Activated T-cell treated with anti-CD3 and anti-CD28 coated beads, Interleukin-2, amount 50 U/mL, for 4 hours (primary cell): ENCODE measurements around the gene DNAH3. TPM values are rescaled to one million over a fixed set of nuclear protein-coding genes. Genes with fewer than 3 reads are reported as not detected.
A peak's percentile ranks its signal among the peaks of the same experiment; 100 is the strongest.
"Not testable (repeated sequence)": the region's sequence is repeated elsewhere in the genome, so short reads cannot be mapped to it uniquely, and the experiment has no call there.

Experiments used
- ATAC-seq, 2 donors: fragments of 200-7000 bp; cut with Tn5 transposase; one replicate each; pipeline ENCODE4 v1.10.0; 2021
- DNase-seq: peaks from one replicate; pipeline ENCODE4 v3.0.0-alpha.2; 2020
- H3K27me3 Mint-ChIP-seq: one replicate; pipeline ENCODE4 v1.8.0; 2021; ENCODE audit warnings: low read depth, mixed read lengths
- H3K36me3 Mint-ChIP-seq: one replicate; pipeline ENCODE4 v1.8.0; 2022; ENCODE audit warnings: mixed read lengths; ENCODE audit not compliant: insufficient read depth
- H3K4me1 Mint-ChIP-seq: one replicate; pipeline ENCODE4 v1.8.0; 2021; ENCODE audit warnings: low read depth, mixed read lengths
- H3K4me3 Mint-ChIP-seq: one replicate; pipeline ENCODE4 v1.8.0; 2021; ENCODE audit warnings: mild to moderate bottlenecking, moderate library complexity, mixed read lengths
- H3K9me3 Mint-ChIP-seq: one replicate; pipeline ENCODE4 v1.8.0; 2021; ENCODE audit warnings: mixed read lengths
- total RNA-seq, 3 donors: library from RNA; stranded (reverse); gene quantifications; one replicate each; pipeline ENCODE4 v1.2.1, GENCODE V29; 2021

Gene DNAH3
- total RNA-seq, 3 donors from 2014 or later, result not detected

GRCh38 chr16:20931066-20931600 lies 219.5 kb downstream of the DNAH3 start:
- no peaks in the 10 kb centered on the region for H3K9me3 Mint-ChIP-seq
- no peak for ATAC-seq
- H3K4me1 Mint-ChIP-seq, result no peaks in the 10 kb centered on the region
- no peak for DNase-seq
- H3K27me3 Mint-ChIP-seq, result no peaks in the 10 kb centered on the region
- no peaks in the 10 kb centered on the region for H3K36me3 Mint-ChIP-seq
- no peak overlapping the region for H3K4me3 Mint-ChIP-seq

- ATAC-seq (no peak), DNase-seq (no peak)
- Mint-ChIP-seq H3K4me3 (no peak overlapping the region), H3K27me3 (no peaks in the 10 kb centered on the region), H3K4me1 (no peaks in the 10 kb centered on the region), H3K9me3 (no peaks in the 10 kb centered on the region), H3K36me3 (peaks cover 6% of the 10 kb centered on the region)
These were observed 220.3 kb downstream of the DNAH3 start for GRCh38 chr16:20930365-20930690.

GRCh38 chr16:20929676-20930364 lies 220.8 kb downstream of the DNAH3 start:
- ATAC-seq, H3K4me1 Mint-ChIP-seq, H3K9me3 Mint-ChIP-seq, H3K4me3 Mint-ChIP-seq, DNase-seq, H3K27me3 Mint-ChIP-seq, H3K36me3 Mint-ChIP-seq: not testable (repeated sequence)

GRCh38 chr16:20928774-20929411 lies 221.8 kb downstream of the DNAH3 start:
- H3K36me3 Mint-ChIP-seq, result peaks cover 10% of the 10 kb centered on the region
- ATAC-seq, result no peak
- no peaks in the 10 kb centered on the region for H3K9me3 Mint-ChIP-seq

GRCh38 chr16:20925751-20926150 lies 224.9 kb downstream of the DNAH3 start:
- H3K36me3 Mint-ChIP-seq, result peaks cover 13% of the 10 kb centered on the region
- ATAC-seq, result no peak
- H3K27me3 Mint-ChIP-seq, result no peaks in the 10 kb centered on the region
- H3K4me3 Mint-ChIP-seq, result no peak overlapping the region
- H3K4me1 Mint-ChIP-seq, result no peaks in the 10 kb centered on the region
- H3K9me3 Mint-ChIP-seq, result no peaks in the 10 kb centered on the region
- DNase-seq, result no peak

More at GRCh38 chr16:20928774-20929411, 221.8 kb downstream of the DNAH3 start:
- Mint-ChIP-seq H3K27me3 (no peaks in the 10 kb centered on the region), H3K4me1 (no peaks in the 10 kb centered on the region), H3K4me3 (no peak overlapping the region)
- no peak for DNase-seq

GRCh38 chr16:20923876-20924275 lies 226.8 kb downstream of the DNAH3 start:
- H3K36me3 Mint-ChIP-seq, result peaks cover 13% of the 10 kb centered on the region
- H3K4me1 Mint-ChIP-seq, result peaks cover 1% of the 10 kb centered on the region
- no peak overlapping the region for H3K4me3 Mint-ChIP-seq
- H3K9me3 Mint-ChIP-seq, result no peaks in the 10 kb centered on the region
- no peak for DNase-seq
- H3K27me3 Mint-ChIP-seq, result no peaks in the 10 kb centered on the region
- ATAC-seq, result no peak

GRCh38 chr16:20920799-20921198 lies 229.8 kb downstream of the DNAH3 start:
- H3K36me3 Mint-ChIP-seq, result peaks cover 23% of the 10 kb centered on the region

GRCh38 chr16:20920091-20920490 lies 230.6 kb downstream of the DNAH3 start:
- DNase-seq, result no peak
- ATAC-seq, result no peak
- no peaks in the 10 kb centered on the region for H3K27me3 Mint-ChIP-seq
- H3K36me3 Mint-ChIP-seq, result peaks cover 24% of the 10 kb centered on the region
- H3K4me3 Mint-ChIP-seq, result no peak overlapping the region
- H3K4me1 Mint-ChIP-seq, result peaks cover 1% of the 10 kb centered on the region
- no peaks in the 10 kb centered on the region for H3K9me3 Mint-ChIP-seq

More at GRCh38 chr16:20920799-20921198, 229.8 kb downstream of the DNAH3 start:
- DNase-seq (no peak), ATAC-seq (no peak)
- Mint-ChIP-seq H3K4me3 (no peak overlapping the region), H3K27me3 (no peaks in the 10 kb centered on the region), H3K9me3 (no peaks in the 10 kb centered on the region), H3K4me1 (peaks cover 1% of the 10 kb centered on the region)

- Mint-ChIP-seq H3K36me3 (peaks cover 20% of the 10 kb centered on the region), H3K9me3 (no peaks in the 10 kb centered on the region)
These were observed 232.0 kb downstream of the DNAH3 start for GRCh38 chr16:20918486-20919239.

GRCh38 chr16:20916942-20917341 lies 233.7 kb downstream of the DNAH3 start:
- peaks cover 17% of the 10 kb centered on the region for H3K36me3 Mint-ChIP-seq

More at GRCh38 chr16:20918486-20919239, 232.0 kb downstream of the DNAH3 start:
- Mint-ChIP-seq H3K27me3 (no peaks in the 10 kb centered on the region), H3K4me3 (no peak overlapping the region), H3K4me1 (peaks cover 1% of the 10 kb centered on the region)
- ATAC-seq (no peak), DNase-seq (no peak)

GRCh38 chr16:20916289-20916688 lies 234.4 kb downstream of the DNAH3 start:
- ATAC-seq (no peak), DNase-seq (no peak)
- Mint-ChIP-seq H3K9me3 (no peaks in the 10 kb centered on the region), H3K36me3 (peaks cover 17% of the 10 kb centered on the region), H3K4me3 (no peak overlapping the region), H3K4me1 (peaks cover 3% of the 10 kb centered on the region), H3K27me3 (no peaks in the 10 kb centered on the region)

More at GRCh38 chr16:20916942-20917341, 233.7 kb downstream of the DNAH3 start:
- DNase-seq (no peak), ATAC-seq (no peak)
- Mint-ChIP-seq H3K4me3 (no peak overlapping the region), H3K4me1 (peaks cover 1% of the 10 kb centered on the region), H3K27me3 (no peaks in the 10 kb centered on the region), H3K9me3 (no peaks in the 10 kb centered on the region)

- Mint-ChIP-seq H3K27me3 (no peaks in the 10 kb centered on the region), H3K4me1 (peaks cover 13% of the 10 kb centered on the region), H3K4me3 (peak overlapping the region; percentile 24), H3K9me3 (no peaks in the 10 kb centered on the region), H3K36me3 (peaks cover 7% of the 10 kb centered on the region)
- ATAC-seq (peak; percentile 14 to 39), DNase-seq (no peak)
These were observed 239.3 kb downstream of the DNAH3 start for GRCh38 chr16:20911361-20911760.

- H3K36me3 Mint-ChIP-seq, result peaks cover 5% of the 10 kb centered on the region
- ATAC-seq, result peak; percentile 76 to 79
- peaks cover 15% of the 10 kb centered on the region for H3K4me1 Mint-ChIP-seq
- H3K9me3 Mint-ChIP-seq, result no peaks in the 10 kb centered on the region
- DNase-seq, result no peak
- no peaks in the 10 kb centered on the region for H3K27me3 Mint-ChIP-seq
- no peak overlapping the region for H3K4me3 Mint-ChIP-seq
These were observed 239.8 kb downstream of the DNAH3 start for GRCh38 chr16:20910781-20911321.
